ENCODE measurements around the gene CYP2W1. TPM values are rescaled to one million over a fixed set of nuclear protein-coding genes. Genes with fewer than 3 reads are reported as not detected.
"Not testable (repeated sequence)": the region's sequence is repeated elsewhere in the genome, so short reads cannot be mapped to it uniquely, and the experiment has no call there.

CYP2W1 gene
- total RNA-seq, 2 donors from 2014 or later, result not detected

DNA sequence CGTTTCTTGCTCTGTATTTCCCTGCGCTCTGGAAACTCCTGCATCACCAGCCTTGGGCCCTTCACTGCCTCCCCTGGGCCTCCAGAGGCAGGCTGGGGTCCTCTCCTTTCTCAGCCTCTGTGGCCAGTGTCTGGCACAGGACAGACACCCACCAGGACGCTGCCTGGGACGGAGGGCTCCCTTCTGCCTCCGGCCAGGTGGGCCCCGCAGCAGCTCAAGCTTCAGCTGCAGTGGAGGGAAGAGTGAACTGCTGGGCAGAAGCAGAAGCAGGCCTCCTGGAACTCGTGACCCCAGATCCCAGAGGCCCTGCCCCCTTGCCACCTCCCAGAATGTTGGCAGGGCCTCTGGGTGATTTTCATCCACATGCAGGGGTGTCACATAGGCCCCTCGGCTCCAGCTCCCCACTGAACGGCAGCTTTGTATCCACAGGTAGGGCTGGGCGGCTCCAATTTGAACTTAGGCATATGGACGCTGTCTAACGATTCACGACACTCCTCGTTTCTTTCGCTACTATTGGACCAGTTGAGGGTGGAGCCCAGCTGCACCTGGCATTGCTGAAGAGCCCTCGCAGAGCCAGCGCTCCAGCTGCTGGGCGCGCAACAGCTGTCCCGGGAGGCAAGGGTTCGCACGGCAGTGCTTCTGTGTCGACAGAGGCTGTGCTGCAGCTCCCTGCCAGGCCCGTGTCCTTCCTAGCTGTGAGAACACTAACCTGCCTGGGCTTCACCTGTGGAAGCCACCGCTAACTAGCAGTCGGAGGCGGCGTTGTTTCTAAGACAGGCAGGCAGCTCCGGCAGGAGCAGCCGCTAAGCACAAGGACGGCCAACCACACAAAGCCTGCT lies 43.0 kb downstream of the CYP2W1 start:
- Mint-ChIP-seq H3K36me3 (peaks cover 18 to 19% of the 10 kb centered on the region in 2 donors), H3K27ac (peak overlapping the region in 1 of 2 donors; percentile 53), H3K9me3 (no peaks in the 10 kb centered on the region)
- no peak for ATAC-seq
- DNase-seq (ENCODE audit: low spot score in 2 of 2), result no peak

DNA sequence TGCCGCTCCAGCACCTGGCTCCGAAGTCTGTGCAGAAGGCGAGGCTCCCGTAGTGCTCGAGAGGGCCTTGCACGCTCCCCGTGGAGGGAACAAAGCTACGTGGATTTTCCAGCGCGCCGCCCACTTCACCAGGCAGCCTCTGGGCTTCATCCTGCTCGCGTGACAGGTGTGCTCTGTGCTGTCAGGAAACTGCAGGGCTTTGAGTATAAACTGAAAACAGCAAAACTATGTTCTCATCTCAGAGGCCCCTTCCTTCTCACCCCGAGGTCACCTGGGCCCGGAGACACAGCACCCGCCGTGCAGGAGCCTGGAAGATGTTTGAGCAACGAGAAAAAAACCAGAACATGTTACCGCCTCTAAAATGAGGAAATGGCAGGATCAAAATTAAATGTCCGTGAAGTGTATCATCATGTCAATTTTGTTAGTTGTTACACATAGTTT lies 43.8 kb downstream of the CYP2W1 start:
- H3K36me3 Mint-ChIP-seq, result peaks cover 13 to 18% of the 10 kb centered on the region in 2 donors
- DNase-seq (ENCODE audit: low spot score in 2 of 2), result no peak
- peak overlapping the region in 1 of 2 donors; percentile 53 for H3K27ac Mint-ChIP-seq
- ATAC-seq, result no peak
- no peaks in the 10 kb centered on the region for H3K9me3 Mint-ChIP-seq

DNA sequence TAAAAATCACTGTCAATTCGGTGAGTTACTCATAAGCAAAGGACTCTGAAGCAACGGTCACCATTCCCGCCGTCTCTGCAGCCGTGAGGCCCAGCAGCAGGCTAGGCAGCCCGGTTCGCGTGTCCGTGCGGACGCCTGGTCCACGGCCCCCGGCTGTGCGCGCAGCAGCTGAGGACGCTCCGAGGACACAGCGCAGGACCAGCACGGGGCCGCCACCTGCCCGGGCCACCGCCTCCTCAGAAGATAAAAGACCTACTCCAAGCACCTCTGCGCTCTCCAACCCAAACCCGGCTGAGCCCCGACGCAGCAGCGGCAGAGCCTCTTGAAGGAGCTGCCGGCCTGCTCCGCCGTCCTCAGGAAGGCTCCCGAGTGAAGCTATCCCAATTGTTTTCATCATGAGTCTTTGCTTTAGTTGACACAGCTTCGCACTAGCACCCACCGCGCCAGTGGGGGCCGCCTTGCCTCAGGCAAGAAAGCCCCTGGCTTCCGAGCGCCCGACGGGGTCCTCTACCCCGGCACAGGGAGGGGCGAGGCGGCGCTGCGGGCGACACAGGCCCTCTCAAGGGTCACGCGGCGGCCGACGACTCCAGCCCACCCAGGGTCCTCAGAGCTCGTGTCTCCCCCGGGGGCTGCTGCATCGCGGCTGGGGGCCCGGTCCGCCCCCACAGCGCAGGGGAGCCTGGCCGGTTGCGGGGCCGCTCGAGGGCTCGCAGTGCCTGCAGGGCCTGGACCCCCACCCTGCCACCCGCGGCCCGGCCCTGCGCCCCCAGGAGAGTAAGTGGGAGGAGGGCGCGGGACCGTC lies 44.5 kb downstream of the CYP2W1 start:
- H3K36me3 Mint-ChIP-seq, result peaks cover 9 to 14% of the 10 kb centered on the region in 2 donors
- DNase-seq (ENCODE audit: low spot score in 2 of 2), result no peak
- ATAC-seq, result no peak
- no peak overlapping the region for H3K27ac Mint-ChIP-seq
- no peaks in the 10 kb centered on the region for H3K9me3 Mint-ChIP-seq

DNA sequence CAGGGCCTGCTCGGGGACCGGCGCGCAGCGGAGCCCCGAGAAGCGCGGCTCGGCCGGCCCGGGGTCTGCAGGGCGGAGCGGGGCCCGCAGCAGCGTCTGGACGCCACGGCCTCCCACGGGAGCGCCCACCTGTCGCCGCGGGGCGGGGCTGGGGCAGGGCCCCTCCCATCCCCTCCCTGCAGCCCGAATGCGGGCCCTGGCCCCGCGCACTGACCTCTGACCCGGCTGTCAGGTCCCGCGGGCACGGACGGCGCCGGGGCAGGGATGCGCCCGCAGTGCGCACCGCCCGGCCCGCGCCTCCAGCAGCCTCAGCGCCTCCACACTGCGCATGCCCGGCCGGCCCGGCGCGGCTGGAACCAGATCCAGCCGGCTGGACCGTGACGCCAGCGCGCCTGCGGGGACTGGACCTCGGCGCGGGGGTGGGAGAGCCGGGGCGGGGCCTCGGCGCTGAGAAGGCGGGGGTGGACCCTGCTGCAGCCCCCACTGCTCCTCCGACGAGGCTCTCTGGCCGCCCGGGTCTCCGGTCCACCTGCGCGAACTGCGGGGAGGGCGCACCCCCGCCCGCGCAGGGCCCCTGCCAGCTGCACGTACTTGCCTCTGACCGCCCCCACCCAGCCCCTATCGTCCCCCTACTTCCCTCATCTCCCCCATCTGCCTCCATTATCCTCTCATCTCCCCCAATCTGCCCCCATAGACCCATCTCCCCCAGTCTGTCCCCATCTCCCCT lies 45.2 kb downstream of the CYP2W1 start:
- Mint-ChIP-seq H3K36me3 (peaks cover 6 to 9% of the 10 kb centered on the region in 2 donors), H3K27ac (peak overlapping the region in 1 of 2 donors; percentile 81), H3K9me3 (no peaks in the 10 kb centered on the region)
- DNase-seq (ENCODE audit: low spot score in 2 of 2) (peak; percentile 83 to 93), ATAC-seq (peak; percentile 86 to 87)

DNA sequence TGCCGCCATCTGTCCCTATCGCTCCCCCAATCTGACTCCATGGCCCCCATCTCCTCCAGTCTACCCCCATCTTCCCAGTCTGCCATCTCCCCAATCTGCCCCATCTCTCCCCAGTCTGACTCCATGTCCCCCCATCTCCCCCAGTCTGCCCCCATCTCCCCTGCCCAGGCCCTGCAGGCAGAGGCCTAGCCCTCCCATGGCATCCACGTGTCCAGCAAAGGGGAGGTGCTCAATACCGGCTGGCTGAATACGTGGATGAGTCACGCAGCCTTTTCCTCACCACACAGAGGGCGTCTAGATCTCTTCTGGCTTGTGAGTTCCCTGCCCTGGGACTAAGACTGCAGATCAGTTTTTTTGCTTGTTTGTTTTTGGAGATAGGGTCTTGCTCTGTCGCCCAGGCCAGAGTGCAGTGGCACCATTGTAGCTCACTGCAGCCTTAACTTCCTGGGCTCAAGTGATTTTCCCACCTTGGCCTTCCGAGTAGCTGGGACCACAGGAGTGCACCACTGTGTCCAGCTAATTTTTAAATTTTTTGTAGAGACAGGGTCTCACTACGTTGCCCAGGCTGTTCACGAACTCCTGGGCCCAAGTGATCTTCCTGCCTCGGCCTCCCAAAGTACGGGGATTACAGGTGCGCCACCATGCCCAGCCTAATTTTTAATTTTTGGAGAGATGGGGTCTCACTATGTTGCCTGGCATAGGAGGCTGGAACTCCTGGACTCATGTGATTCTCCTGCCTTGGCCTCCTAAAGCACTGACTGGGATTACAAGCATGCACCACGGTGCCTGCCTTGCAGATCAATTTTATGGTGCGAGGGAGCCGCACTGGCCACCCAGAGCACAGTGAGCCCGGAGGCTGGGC lies 46.0 kb downstream of the CYP2W1 start:
- H3K9me3 Mint-ChIP-seq, result no peaks in the 10 kb centered on the region
- DNase-seq (ENCODE audit: low spot score in 2 of 2), result peak; percentile 59 to 73
- ATAC-seq, result peak; percentile 81 to 92
- H3K36me3 Mint-ChIP-seq, result peaks cover 0 to 3% of the 10 kb centered on the region in 2 donors
- peak overlapping the region; percentile 44 to 81 for H3K27ac Mint-ChIP-seq

DNA sequence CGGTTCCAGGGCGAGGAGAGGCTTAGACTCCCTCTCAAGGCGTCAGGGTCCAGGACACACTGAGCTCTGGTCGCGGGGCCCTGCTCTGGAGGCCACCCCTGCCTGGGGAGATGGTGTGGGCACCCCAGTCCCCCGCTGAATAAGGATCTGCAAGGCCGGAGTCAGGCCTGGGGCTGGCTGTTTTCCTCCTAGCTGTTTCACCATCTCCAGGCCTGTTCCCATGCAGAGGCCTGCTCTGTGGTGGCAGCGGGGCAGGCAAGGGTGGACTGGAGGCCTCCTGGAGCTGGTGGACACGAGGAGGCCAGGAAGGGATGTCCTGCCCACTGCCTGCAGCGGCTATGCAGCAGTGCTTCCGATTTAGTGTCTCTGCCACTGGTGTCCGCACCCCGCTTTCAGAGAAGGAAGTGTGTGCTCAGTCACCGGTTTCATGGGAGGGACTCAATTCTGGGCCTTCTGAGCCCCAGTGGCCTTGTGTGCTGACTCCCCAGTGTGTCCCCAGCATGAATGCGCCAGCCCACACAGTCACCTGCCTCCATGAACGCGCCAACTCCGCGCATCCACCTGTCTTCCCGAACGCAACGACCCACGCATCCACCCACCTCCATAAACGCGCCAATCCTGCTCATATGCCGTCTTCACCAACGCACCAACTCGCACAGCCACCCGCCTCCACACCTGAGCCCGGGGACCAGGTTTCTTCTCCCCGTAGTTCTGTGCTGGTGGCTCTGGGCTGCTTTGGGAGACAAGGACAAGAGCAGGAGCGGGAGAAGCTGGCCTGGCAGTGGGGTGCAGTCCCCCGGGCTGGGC lies 46.9 kb downstream of the CYP2W1 start:
- Mint-ChIP-seq H3K27ac (peak overlapping the region in 1 of 2 donors; percentile 81), H3K9me3 (no peaks in the 10 kb centered on the region), H3K36me3 (no peaks in the 10 kb centered on the region)
- DNase-seq (ENCODE audit: low spot score in 2 of 2), result no peak
- ATAC-seq, result no peak

DNA sequence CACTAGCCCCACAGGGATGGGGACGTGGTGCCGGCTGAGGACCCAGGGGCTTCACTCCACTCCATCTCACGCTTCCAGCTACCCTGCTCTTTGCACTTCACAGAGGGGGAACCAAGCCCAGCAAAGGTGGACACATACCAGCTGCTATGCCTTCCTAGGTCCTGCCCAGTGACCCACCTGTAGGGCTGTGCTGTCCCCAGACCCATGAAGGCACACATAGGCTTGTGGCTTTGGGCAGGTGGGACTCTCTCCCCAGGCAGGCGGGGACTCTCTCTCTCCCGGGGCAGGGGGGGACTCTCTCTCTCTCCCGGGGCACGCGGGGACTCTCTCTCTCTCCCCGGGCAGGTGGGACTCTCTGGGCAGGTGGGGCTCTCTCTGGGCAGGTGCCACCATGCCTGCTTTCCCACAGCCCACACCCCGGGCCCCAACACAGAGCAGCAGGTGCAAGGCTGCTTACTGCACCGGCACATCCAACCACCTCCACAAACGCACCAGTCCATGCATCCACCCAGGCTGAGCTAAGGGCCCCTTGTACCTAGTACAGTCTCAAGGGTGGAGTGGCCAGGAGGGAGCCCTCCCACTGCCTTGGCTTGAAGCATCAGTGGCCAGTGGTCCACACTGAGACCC lies 47.6 kb downstream of the CYP2W1 start:
- ATAC-seq, result no peak
- no peak overlapping the region for H3K27ac Mint-ChIP-seq
- no peaks in the 10 kb centered on the region for H3K9me3 Mint-ChIP-seq
- no peaks in the 10 kb centered on the region for H3K36me3 Mint-ChIP-seq
- DNase-seq (ENCODE audit: low spot score in 2 of 2), result no peak

DNA sequence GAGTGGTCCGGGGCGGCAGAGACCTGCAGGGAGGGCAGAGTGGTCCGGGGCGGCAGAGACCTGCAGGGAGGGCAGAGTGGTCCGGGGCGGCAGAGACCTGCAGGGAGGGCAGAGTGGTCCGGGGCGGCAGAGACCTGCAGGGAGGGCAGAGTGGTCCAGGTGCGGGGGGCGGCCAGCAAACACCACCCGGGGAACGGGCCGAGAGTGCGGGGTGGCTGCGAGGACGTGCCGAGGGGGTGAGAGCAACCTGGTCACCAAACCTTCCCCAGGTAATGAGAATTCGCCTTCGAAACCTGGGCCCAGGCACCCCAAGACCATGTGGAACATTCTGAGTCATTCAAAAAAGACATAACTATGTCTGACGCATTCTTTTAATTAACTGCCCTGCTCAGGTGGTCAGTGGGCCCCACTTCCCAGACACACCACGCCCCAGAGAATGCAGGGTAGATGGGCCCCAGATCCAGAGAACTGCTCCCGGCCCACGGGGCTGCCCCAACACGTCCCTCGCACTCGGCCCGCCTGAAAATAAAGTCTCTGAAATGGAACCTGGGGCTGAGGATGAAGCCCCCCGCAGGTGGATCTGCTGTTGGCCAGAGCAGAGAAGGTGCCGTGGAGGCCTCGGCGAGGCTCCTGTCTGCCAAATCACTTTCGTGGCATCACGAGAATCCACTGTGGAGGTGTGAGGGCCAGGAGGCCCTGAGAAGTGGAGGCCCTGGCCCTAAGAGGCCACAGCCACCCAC lies 48.9 kb downstream of the CYP2W1 start:
- DNase-seq (ENCODE audit: low spot score in 2 of 2) (no peak), ATAC-seq (no peak)
- H3K27ac Mint-ChIP-seq, result no peak overlapping the region
- no peaks in the 10 kb centered on the region for H3K9me3 Mint-ChIP-seq
- H3K36me3 Mint-ChIP-seq, result no peaks in the 10 kb centered on the region

DNA sequence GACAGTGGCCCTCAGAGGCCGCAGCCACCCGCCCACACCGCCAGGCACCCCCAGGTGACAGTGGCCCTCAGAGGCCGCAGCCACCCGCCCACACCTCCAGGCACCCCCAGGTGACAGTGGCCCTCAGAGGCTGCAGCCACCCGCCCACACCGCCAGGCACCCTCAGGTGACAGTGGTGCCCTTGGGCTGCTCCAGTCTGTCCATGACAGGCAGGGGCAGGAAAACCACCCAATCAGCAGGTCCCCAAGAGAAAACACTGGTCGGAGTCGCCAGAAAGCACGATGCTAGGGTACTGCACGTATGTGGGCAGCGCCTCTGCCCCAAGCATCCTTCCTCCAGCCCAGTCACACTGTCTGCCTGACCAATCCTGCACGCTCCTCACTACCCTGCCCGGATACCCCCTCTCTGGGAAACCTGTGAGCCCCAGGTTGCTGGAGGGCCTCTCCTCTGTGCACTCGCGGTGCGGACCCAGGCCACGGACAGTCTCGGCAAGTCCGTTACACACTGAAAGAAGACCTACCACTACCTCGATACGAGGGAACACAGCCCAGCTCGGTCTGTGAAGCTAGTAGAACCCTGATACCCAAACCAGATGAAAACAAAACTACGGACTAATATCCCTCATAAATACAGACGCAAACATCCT lies 49.7 kb downstream of the CYP2W1 start:
- H3K27ac Mint-ChIP-seq, result peak overlapping the region in 1 of 2 donors; percentile 52
- DNase-seq (ENCODE audit: low spot score in 2 of 2) (no peak), ATAC-seq (no peak)
- no peaks in the 10 kb centered on the region for H3K9me3 Mint-ChIP-seq
- H3K36me3 Mint-ChIP-seq, result no peaks in the 10 kb centered on the region

DNA sequence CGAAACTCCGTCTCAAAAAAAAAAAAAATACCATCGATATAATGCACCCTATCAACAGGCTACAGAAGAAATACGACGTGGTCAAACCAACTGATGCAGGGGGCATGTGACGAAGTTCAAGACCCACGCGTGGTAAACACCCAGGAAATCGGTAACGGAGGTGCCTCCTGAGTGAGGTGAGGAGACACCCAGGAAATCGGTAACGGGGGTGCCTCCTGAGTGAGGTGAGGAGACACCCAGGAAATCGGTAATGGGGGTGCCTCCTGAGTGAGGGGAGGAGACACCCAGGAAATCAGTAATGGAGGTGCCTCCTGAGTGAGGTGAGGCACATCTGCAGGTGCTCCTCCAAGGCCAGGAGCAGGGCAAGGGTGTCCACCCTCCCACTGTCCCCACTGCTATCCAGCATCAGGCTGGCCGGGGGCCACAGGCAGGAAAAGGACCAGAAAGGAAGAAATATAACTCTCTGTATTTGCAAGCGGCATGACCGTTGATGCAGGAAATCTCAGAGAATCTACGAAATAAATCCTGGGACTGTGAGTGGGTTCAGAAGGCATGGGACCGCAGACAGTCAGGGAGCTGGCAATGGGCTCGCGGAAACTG lies 50.7 kb downstream of the CYP2W1 start:
- H3K36me3 Mint-ChIP-seq, result no peaks in the 10 kb centered on the region
- no peaks in the 10 kb centered on the region for H3K9me3 Mint-ChIP-seq
- peak overlapping the region in 1 of 2 donors; percentile 67 for H3K27ac Mint-ChIP-seq
- DNase-seq (ENCODE audit: low spot score in 2 of 2), result no peak
- ATAC-seq, result no peak

DNA sequence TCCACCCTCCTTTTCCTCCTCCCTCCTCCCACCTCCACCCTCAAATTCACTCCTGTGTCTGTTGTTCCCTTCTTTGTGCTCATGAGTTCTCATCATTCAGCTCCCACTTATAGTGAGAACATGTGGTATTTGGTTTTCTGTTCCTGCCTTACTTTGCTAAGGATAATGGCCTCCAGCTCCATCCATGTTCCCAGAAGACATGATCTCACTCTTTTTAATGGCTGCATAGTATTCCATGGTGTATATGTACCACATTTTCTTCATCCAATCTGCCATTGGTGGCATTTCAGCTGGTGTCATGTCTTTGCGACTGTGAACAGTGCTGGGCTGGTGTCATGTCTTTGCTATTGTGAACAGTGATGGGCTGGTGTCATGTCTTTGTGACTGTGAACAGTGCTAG lies 51.8 kb downstream of the CYP2W1 start:
- H3K27ac Mint-ChIP-seq; ATAC-seq; H3K9me3 Mint-ChIP-seq; H3K36me3 Mint-ChIP-seq; DNase-seq (ENCODE audit: low spot score in 2 of 2): not testable (repeated sequence)

DNA sequence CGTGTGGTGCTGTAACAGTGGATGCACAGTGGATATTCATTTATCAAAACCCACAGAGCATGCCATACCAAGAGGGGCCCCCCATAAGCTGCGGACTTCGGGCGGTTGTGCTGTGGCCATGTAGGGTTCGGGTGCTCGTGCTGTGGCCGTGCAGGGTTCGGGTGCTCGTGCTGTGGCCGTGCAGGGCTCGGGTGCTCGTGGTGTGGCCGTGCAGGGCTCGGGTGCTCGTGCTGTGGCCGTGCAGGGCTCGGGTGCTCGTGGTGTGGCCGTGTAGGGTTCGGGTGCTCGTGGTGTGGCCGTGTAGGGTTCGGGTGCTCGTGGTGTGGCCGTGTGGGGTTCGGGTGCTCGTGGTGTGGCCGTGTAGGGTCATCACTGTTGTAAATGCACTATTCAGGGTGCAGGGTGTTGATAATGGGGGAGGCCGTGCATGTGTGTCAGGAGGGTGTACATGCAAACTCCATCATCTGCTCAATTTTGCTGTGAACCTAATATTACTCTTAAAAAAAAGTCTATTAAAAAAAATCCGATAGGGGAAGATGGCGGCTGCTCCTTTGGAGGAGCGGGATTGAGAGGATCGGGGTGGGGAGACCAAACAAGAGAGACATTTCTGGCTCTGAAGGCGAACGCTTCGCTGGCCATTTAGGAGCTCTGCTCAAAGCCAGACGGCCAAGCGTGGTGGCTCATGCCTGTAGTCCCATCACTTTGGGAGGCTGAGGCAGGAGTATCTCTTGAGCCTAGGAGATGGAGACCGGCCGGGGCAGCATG lies 53.4 kb downstream of the CYP2W1 start:
- not testable (repeated sequence) for ATAC-seq, H3K36me3 Mint-ChIP-seq, H3K9me3 Mint-ChIP-seq

More for the DNA sequence above, 53.4 kb downstream of the CYP2W1 start:
- not testable (repeated sequence) for DNase-seq (ENCODE audit: low spot score in 2 of 2); H3K27ac Mint-ChIP-seq
